ENCODE data around the gene INA.

DNA sequence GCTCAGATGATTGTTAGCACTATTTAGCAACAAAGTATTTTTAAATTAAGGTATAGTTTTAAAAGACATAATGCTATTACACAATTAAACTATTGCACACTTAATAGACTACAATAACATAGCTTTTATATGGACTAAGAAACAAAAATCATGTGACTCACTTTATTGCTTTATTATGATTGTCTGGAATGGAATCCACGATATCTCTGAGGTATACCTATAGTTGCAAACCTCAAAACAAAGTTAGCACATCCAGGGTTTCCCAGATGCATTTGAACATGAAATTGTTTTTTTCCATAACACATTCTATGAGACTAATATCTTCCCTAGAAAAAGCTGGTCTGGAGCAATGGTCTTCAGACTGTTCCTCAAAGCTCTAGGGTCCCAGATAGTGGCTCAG lies 49.5 kb upstream of the INA start:
- TF ChIP-seq GATA2 (IDR thresholded peaks at IDR 0.05; ENCODE audit: low read depth, low read length) = no peak
- no peak for TF ChIP-seq GATA3 (IDR thresholded peaks at IDR 0.05; ENCODE audit: low read depth, low read length)
